ENCODE data around the gene CNDP2.

DNA sequence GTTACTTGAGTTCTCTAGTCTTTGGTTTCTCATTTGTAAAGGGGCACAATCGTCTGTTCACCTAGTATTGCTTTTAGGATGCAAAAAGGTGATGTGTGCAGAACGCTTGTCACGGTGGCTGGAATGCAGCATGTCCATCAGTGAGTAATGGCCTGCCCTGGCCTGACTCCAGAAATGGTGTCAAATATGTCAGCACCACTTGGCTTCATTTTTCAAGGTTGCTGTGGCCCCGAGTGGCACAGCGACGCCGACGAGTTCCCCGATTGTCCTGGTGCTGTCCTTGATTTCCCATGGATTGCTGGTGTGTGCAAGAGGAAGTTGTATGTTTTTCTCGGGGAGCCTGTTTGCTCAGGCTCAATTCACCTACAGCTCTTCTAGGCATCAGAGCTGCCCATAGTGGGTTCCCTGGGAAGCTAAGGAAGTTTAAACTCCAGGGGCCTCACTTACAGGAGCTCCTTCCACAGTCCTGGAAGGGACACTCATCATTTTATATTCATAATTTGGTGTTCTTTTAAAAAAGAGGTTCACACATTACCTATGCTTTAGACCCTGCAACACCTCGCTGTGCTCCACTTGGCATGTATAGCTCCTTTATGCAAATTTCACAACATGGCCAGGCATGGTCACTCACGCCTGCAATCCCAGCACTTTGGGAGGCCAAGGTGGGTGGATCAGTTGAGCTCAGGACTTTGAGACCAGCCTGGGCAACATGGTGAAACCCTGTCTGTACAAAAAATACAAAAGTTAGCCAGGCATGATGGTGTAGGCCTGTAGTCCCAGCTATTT lies 75.9 kb downstream of the CNDP2 start:
- no peak for TF ChIP-seq CTCF (IDR thresholded peaks at IDR 0.05; ENCODE audit: low read depth, low read length, poor library complexity, severe bottlenecking)
- no peak for TF ChIP-seq EZH2phosphoT487 (IDR thresholded peaks at IDR 0.05; ENCODE audit: borderline replicate concordance, low read length)

Measured in DOHH2 (cell line).